22Rv1 (cell line): ENCODE measurements around the gene ASIC1.

Source experiments
- H3K27ac ChIP-seq: fragments of 450-650 bp; 2 replicates; pipeline ENCODE4 v1.5.1; 2017
- ZFX ChIP-seq: fragments of 450-650 bp; IDR thresholded peaks from 2 replicates; pipeline ENCODE4 v1.6.1; 2017; ENCODE audit warnings: antibody characterized with exemption, borderline replicate concordance
- TF ChIP-seq, protein P1 (sequence below): fragments of 450-650 bp; IDR thresholded peaks from 2 replicates; pipeline ENCODE4 v1.5.1; 2017; ENCODE audit warnings: mild to moderate bottlenecking

The ASIC1 gene

DNA sequence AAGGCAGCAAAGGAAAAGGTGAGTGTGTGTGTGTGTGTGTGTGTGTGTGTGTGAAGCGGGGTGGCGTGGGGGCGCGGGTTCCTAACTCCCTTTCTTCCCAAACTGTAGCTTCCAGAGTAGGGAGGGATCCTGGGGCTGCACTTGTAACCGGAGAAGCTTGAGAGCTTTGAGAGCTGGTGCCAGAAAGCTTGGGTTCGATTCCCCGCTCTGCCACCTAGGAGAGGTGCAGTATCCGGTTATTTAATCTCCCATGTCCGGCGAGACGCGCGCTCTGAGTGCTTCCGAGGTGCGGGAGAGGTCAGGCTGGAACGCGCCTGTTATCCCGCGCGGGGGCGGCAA lies 24.9 kb upstream of the ASIC1 start:
- no peak for TF ChIP-seq ZFX
- TF ChIP-seq, protein P1, sequence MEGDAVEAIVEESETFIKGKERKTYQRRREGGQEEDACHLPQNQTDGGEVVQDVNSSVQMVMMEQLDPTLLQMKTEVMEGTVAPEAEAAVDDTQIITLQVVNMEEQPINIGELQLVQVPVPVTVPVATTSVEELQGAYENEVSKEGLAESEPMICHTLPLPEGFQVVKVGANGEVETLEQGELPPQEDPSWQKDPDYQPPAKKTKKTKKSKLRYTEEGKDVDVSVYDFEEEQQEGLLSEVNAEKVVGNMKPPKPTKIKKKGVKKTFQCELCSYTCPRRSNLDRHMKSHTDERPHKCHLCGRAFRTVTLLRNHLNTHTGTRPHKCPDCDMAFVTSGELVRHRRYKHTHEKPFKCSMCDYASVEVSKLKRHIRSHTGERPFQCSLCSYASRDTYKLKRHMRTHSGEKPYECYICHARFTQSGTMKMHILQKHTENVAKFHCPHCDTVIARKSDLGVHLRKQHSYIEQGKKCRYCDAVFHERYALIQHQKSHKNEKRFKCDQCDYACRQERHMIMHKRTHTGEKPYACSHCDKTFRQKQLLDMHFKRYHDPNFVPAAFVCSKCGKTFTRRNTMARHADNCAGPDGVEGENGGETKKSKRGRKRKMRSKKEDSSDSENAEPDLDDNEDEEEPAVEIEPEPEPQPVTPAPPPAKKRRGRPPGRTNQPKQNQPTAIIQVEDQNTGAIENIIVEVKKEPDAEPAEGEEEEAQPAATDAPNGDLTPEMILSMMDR: no peak
- no peak overlapping the region for H3K27ac ChIP-seq

GRCh38 chr12:50032854-50033581 lies 24.4 kb upstream of the ASIC1 start:
- no peak overlapping the region for H3K27ac ChIP-seq
- TF ChIP-seq ZFX: no peak
- TF ChIP-seq, protein P1: no peak

GRCh38 chr12:50038336-50038735 lies 19.1 kb upstream of the ASIC1 start:
- TF ChIP-seq, protein P1: no peak
- no peak for TF ChIP-seq ZFX
- no peak overlapping the region for H3K27ac ChIP-seq

- H3K27ac ChIP-seq: no peak overlapping the region
- TF ChIP-seq, protein P1: peak; percentile 100
- TF ChIP-seq ZFX: no peak
Observed at GRCh38 chr12:50039151-50039835, 18.1 kb upstream of the ASIC1 start.

DNA sequence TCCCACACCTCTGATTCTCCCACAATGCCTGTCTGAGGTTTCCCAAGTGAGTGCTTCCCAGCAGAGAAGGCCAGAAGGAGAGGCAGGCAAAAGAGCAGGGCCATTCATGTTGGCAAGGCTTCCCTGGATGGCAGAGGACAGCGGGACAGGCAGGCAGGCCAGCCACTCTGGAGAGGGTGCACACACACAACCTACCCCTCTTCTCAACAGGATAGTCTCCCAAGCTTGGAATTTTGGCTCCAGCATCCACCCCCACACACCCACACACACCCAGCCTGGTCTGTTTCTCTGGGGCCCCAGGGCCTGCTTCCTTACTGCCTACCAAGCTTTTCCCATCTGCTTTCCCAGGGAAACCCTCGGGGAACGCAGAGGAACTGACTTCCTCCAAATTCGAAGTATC lies 16.7 kb upstream of the ASIC1 start:
- H3K27ac ChIP-seq: no peak overlapping the region
- TF ChIP-seq, protein P1: no peak
- TF ChIP-seq ZFX: no peak

DNA sequence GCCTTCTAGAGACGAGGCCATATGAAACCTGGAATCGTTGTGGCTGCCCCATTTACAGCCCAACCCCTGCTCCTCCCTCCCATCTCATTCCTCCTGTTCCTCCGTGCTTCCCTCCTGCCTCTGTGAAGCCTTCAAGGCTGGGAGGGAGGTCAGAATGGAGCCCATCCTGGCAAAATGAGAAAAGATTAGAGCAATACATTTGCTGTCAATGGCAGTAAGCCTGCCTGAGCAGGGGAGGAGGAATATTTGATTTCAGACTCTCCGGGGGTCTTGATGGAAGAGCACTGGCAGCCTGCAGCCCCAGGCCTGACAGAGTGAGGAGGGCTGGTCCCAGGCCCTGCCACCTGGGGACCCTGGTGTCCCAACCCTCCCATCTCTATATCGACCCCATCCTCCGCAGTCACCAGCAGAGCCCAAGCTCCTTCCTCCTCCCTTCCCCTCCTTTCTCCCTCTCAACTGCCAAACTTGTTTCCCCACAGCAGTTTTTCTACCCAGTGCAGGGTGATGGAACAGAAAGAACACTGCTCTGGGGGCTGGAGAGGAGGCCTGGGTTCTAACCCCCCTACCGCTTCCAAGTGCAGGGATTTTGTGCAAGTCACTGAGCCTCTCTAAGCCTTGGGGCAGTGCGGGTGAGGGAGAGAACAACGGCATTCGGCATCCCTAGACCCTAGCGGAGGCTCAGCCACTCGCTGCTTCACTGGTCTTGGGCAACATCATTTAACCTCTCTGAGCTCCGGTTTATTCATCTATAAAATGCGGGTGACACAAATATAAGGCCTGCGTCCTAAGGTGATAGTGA lies 16.1 kb upstream of the ASIC1 start:
- no peak for TF ChIP-seq ZFX
- TF ChIP-seq, protein P1: no peak

GRCh38 chr12:50041962-50042361 lies 15.4 kb upstream of the ASIC1 start:
- TF ChIP-seq, protein P1: no peak
- TF ChIP-seq ZFX: no peak
- H3K27ac ChIP-seq: no peak overlapping the region

More for the DNA sequence above, 16.1 kb upstream of the ASIC1 start:
- no peak overlapping the region for H3K27ac ChIP-seq
